Stimulated activated CD4-positive, alpha-beta T cell treated with anti-CD3 and anti-CD28 coated beads, Interleukin-1b, Interleukin-23, amount 100 ng/mL, for 24 hours (primary cell): ENCODE measurements around the gene SHOC1.
"Not testable (repeated sequence)": the region's sequence is repeated elsewhere in the genome, so short reads cannot be mapped to it uniquely, and the experiment has no call there.

Experiments
- DNase-seq, 4 experiments: peaks; one replicate each; pipeline ENCODE4 v3.0.0-alpha.2; 2020; ENCODE audit warnings: low read depth in 4 of 4, low spot score in 1 of 4

SHOC1 gene

DNA sequence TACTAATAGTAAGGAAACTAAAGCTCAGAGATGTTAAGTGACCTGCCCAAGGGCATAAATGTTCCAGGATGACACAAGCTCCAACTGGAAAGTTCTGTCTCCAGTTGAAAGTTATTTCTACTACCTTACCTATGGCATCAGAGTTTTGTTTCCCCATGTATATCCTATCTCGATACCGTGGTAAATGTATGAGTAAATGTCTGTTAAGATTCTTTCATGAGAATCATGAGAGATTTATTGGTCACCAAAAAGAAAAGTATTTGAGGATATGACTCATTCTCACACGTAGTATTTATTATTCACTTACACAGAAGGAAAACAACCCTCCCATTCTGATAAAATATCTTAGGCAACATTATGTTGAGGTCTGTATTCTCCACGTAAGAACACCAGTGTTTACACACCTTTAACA lies 11.1 kb upstream of the SHOC1 start:
- no peak for DNase-seq

DNA sequence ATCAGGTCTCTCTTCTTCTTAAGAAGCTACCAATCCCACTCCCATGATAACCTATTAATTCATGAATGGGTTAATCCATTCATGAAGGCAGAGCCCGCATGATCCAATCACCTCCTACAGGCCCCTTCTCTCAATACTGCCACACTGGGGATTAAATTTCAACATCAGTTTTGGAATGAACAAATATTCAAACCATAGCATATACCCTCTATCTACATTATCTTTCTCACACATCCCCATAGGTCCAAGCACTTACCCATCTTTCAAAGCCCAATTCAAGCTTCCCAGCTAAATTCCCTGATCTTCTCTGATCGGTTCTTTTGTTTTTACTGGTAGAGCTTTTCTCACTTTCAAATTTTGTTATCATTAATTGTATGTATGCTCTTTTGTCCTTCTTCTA lies 10.5 kb upstream of the SHOC1 start:
- DNase-seq = no peak

DNA sequence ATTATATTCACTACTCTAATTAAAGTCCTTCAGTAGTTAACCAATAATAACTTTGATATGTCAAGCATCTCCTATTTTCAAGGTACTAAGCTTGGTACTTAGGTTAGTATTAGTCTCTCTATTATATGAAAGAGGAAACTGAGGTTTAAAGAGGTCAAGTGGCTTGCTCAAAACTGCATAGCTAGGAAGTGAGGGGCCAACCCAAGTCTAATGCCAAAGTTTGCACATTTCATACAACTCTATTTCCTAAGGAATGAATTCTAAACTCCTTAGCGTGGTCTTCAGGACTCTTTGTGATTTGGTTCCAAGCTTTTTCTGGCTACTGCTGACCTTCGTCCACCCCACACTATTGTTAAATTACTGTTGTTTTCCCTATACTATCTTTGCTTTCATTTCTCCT lies 9.9 kb upstream of the SHOC1 start:
- DNase-seq = no peak

DNA sequence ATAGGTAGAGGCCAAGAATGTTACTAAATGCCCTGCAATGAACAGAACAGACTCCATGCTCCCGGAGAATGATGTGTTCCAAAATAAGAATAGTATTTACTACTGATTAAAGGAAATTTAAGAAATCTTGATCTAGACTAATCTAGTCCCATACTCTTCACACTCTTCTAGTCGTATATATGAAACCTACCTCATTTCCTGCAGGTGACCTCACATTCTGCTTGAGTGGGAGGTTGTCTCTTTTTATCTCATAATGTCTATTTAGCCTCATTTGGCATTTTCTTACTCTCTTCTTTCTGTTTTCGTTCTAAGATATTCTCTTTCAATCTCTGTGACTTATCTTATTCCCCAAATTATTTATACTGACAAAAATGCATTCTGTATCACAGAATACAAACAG lies 9.2 kb upstream of the SHOC1 start:
- peak in 1 of 4 experiments; percentile 4 for DNase-seq

DNA sequence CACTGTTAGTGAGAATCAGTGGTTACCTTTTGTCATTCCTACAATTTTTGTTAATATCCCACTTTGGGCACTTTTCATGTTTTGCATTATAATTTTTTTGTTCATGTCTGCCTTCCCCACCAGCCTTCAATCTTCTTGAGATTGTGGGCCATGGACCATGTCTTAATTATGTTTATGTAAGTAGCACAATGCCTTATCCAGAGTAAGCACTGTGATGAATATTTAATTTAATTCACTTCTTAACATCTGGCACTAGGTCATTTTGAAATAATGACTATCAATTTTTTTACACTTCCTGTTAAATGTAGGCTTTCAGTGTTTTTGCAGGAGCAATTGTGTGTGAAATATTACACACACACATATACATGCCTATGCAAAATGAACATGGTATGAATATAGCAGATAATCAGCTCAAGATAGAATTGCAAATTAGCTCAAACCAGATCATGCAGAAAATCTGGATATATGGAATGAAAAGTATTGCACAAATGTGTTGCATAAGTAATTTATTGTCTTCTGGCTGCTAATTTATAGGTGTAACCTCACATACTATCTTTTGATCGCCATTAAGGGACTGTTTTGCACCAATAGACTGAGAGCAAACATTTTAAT lies 5.3 kb upstream of the SHOC1 start:
- no peak for DNase-seq

DNA sequence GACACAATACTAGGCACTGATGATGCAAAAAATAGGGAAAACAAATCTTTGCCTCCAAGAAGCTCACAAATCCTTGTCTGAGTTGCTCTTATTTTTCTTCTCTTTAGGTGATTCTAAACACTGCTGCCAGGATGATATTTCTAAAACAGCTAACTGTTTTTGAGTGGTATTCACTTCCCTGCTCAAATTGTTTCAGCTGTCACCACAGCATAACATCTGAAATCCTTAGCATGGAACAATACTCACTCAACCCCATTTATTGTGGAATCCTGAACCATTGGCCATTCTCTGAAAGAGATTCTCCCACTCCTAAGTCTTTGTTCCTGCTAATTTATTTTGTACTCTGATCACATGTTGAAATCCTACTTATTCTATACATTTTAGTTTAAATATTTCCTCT lies 4.8 kb upstream of the SHOC1 start:
- no peak for DNase-seq

DNA sequence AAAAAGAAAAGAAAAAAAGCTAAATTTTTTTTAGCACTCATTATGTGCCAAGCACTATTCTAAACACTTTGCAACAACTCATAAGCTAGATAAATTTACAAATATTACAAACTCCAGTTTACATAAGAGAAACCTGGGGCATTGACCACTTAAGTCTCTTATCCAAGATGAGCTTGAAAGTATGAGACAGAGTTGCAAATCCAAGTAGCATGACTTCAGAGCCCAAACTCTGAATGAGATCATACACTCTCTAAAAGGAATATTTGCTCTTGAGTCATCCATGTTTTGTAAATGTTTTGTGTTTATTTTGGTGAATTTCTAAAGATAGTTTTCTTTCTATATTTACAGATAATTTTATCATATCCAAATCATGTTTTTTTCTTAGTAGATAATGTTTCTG lies 4.0 kb upstream of the SHOC1 start:
- DNase-seq = no peak

DNA sequence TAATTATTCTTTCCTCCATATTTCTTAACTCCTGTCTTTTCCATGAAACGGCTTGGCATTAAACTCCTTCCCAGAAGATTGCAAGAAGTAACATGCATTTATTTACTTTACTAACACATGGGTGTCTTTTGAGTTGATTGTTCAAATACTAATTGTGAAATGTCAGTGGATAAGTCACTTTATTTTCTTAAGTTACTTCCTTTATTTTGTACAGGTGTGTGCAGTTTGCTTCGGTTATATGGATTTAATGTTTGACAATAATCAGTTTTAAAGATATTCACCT lies 761 bp upstream of the SHOC1 start:
- no peak for DNase-seq

DNA sequence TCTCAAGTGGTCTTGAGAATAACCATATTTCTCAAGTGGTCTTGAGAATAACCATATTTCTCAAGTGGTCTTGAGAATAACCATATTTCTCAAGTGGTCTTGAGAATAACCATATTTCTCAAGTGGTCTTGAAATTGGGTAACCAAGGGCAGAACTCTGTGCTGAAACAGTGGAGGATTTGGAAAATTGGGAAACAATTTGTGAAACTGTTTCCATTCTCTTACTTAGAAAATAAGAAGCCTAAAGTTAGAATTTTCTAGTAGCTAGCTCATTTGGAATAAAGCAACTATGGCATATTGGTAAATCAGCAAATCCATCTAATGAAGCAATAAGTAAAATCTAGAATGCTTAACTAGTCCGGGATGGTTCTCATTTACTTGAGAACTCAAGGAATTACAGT lies 2.9 kb downstream of the SHOC1 start:
- DNase-seq = not testable (repeated sequence)

DNA sequence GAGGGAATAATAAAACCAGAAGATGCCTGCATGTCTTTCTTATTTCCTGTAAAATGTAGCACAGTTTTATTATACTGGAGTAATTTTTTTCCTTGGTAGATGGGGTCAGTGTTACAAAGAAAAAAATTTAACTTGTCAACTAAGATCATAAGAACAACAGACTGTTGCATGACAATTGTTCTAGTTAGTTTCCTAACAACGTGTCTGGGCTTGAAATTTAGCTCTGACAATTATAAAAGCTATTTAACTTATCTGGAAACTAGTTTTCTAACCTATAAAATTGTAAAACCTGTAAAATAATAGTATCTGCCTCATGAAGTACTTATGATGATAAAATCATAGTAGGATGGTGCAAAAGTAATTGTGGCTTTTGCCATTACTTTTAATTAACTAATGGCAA lies 4.9 kb downstream of the SHOC1 start:
- DNase-seq = no peak

DNA sequence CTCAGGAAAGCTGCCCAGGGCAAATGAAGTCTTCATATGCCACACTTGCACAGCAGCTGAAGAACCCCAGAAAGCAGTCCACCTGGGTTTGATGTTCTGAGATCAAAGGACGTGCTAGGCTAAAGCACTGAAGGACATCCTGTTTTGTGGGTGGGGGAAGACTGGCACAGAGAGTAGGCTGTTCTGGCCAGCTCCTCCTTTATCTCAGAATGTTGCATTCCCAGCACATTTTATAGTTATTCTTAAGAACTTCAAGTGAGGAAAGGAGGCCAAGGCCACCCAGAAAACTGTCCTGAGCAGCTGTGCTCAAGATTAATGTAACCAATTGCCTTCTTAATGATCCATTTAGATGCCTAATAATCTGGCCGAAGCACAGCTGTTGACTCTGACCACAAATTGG lies 10.9 kb downstream of the SHOC1 start:
- DNase-seq = no peak

DNA sequence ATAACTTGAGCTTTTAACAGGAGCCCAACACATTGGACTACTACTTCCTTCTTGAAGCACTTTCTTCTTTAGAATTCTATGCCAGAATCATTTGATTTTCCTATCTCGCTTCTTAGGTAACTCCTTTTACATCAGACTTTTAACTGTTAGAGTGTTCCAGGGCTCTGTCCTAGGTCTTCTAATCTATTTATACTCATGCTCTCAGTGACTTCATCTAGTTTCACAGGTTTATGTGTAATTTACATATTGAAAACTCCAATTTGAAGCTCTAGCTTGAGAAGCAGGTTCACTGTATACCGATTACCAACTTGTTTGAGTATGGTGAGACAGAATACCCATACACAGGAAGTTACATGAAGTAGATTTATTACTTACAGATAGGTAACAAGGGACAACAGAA lies 11.3 kb downstream of the SHOC1 start:
- DNase-seq = no peak

DNA sequence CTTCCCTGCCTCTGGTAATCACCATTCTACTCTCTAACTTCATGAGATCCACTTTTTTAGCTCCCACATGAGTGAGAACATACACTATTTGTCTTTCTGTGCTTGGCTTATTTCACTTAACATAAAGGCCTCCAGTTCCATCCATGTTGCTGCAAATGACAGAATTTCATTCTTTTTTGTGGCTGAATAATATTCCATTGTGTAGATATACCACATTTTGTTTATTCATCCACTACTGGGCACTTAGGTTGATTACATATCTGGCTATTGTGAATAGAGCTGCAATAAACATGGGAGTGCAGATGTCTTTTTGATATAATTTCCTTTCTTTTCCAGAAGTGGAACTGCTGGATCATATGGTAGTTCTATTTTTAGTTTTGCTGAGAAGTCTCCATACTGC lies 28.7 kb downstream of the SHOC1 start:
- no peak for DNase-seq

DNA sequence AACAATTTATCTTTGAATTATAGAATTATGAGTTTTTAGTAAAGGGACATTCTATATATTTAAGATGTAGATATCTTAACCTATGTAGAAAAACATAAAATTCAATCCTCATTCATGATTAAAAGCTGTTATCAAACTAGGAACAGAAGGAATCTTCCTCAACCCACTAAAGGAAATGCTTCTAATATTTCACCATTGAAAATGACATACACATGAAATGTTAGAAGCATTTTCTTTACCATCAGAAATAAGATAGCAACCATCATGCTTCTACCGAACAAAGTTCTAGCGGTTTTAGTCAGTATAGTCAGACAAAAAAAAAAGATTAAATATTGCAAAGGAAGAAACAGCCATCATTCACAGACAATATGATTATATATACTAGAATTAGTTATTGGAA lies 32.2 kb downstream of the SHOC1 start:
- no peak for DNase-seq

DNA sequence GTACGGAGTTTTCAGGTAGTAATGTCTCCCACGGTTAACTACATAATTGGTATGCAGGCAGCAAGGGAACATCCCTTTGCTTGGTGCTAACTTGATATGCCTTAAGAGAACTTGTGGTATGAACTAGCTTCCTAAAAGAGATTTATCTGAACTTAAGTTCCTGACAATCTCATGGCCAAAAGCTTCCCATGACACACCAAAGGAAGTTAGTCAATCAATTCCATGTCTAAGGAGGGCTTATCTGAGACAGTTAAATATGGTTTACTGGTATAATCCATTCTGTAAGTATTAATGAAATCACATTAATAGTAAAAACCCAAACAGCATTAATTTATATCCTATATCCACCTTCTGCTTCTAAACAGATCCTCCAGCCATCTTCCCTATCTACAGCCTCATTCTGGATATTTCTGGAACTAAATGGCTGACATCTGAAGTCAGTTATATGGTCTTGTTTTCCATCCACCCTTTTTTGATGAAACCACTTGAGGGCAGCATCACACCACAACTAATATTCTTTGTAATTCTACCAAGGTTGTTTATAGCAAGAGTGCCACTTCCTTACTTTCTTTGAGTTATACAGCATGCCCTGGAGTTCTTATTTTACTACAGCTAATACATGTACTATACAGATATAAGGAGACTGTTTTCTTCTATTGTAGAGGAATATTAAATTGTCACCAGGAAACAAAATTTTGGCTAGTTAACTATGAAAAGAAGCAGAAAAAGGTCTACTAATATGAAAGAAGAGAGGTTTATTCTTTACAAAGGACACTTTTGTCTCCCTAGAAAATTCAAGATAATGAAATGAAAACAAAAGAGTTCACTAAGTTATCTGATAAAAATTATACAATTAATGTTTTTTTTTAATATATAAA lies 34.7 kb downstream of the SHOC1 start:
- DNase-seq = peak; percentile 10 to 27 (median 17)

DNA sequence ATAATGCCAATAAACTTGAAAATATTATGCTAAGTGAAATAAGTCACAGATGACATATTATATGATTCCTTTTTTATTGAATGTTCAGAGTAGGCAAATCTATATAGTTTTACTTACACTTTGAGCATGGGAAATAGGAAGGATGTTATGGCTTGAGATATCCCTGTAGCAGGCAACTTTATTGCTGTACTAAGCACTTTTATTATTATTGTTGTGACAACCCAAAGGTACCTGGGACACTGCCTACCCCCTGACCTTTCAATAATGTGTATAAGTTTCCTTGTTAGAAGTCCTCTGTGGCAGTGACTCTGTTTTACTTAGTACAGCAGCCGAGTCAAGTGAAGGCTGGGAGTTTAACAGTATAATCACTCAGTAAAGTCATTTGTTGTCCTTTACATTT lies 39.9 kb downstream of the SHOC1 start:
- no peak for DNase-seq

DNA sequence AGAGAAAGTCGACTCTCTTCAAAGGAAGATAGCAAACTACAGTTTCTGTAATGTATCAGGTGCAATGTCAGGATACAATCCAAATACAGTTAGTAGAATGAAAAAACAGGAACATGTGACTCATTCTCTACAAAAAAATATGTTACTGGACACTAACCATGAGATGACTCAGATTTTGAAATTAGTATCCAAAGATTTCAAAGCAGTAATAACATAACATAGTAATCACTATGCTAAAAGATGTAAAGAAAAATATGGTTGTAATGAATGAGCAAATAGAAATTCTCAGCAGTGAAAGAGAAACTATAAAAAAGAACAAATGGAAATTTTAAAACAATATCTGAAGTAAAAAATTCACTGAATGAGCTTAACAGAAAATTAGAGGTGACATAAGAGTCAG lies 42.3 kb downstream of the SHOC1 start:
- no peak for DNase-seq
